ENCODE results near the gene MYO3B. TPM values are rescaled to one million over a fixed set of nuclear protein-coding genes. Genes with fewer than 3 reads are reported as not detected.

The MYO3B gene
- total RNA-seq, 1 experiment from 2014 or later = 0.52 TPM

DNA sequence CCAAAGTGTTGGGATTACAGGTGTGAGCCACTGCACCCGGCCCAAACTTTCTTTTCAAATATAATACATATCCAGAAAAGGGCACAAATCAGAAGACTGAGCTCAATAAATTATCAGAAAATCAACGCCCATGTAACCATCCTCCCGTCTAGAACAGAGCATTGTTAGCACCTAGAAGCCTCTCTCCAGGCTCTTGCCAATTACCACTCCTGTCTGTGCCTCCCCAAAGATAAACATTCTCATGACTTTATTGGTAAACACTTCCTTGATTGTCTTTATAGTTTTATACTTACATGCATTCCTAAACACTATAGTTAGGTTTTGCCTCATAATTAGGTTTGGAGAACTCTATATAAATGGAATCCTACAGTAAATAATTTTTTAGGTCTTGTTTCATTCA is 478.7 kb downstream of the MYO3B start:
- CTCF ChIA-PET = interaction anchor here (0.7 kb wide), 1 partner anchor 274 kb away, joined by 3 read pairs; no protein-coding TSS in a partner anchor
- H3K4me1 ChIP-seq (ENCODE audit: insufficient read depth, low read length, poor library complexity, severe bottlenecking) = no peaks in the 10 kb centered on the region
- H3K27me3 ChIP-seq (replicated peaks; ENCODE audit: insufficient read depth, low read depth, low read length, poor library complexity) = no peaks in the 10 kb centered on the region
- H3K27ac ChIP-seq (ENCODE audit: low read depth, low read length, poor library complexity, severe bottlenecking) = no peak overlapping the region
- H3K36me3 ChIP-seq (ENCODE audit: insufficient read depth, low read length, poor library complexity, severe bottlenecking) = no peaks in the 10 kb centered on the region
- TF ChIP-seq EZH2 (IDR thresholded peaks at IDR 0.05; ENCODE audit: borderline replicate concordance, low read depth, low read length, poor library complexity, severe bottlenecking) (no peak), CTCF (conservative IDR thresholded peaks at IDR 0.05; ENCODE audit: low read depth, low read length) (no peak)
- POLR2A ChIA-PET (ENCODE audit: low non-redundant PET) = no interaction called here
- DNase-seq (ENCODE audit: low spot score) = no peak
- BruUV-seq (replicated peaks) = no TSS peak
- intact Hi-C loops (cut with micrococcal nuclease; ENCODE audit: unreplicated experiment) = no loop called here
- no peaks in the 10 kb centered on the region for H3K9me3 ChIP-seq (ENCODE audit: low read depth, low read length, poor library complexity, severe bottlenecking)
- H3K4me3 ChIP-seq (ENCODE audit: low read depth, low read length, poor library complexity, severe bottlenecking) = no peak overlapping the region

DNA sequence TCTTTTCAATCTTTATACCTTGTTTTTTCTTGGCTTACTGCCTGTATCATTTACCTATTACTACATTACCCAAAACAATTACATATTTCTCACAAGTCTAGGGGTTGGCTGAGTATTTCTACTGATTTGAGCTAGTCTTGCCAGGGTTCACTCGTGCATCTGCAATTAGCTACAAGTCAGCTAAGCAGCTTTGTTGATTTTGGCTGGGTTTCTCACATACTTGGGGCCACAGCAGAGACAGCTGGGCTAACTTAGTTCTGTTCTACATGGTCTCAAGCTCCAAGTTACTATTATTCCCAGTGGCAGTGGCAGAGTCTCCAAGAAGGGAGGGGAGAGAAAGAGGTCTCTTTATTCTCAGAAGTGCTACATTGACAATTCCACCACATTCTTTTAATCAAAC is 482.5 kb downstream of the MYO3B start:
- BruUV-seq (replicated peaks) = no TSS peak
- CTCF ChIA-PET = no interaction called here
- intact Hi-C loops (cut with micrococcal nuclease; ENCODE audit: unreplicated experiment) = no loop called here
- TF ChIP-seq EZH2 (IDR thresholded peaks at IDR 0.05; ENCODE audit: borderline replicate concordance, low read depth, low read length, poor library complexity, severe bottlenecking) (no peak), CTCF (conservative IDR thresholded peaks at IDR 0.05; ENCODE audit: low read depth, low read length) (no peak)
- H3K9me3 ChIP-seq (ENCODE audit: low read depth, low read length, poor library complexity, severe bottlenecking) = no peaks in the 10 kb centered on the region
- no peaks in the 10 kb centered on the region for H3K36me3 ChIP-seq (ENCODE audit: insufficient read depth, low read length, poor library complexity, severe bottlenecking)
- DNase-seq (ENCODE audit: low spot score) = no peak
- H3K27ac ChIP-seq (ENCODE audit: low read depth, low read length, poor library complexity, severe bottlenecking) = no peak overlapping the region
- no peaks in the 10 kb centered on the region for H3K27me3 ChIP-seq (replicated peaks; ENCODE audit: insufficient read depth, low read depth, low read length, poor library complexity)
- POLR2A ChIA-PET (ENCODE audit: low non-redundant PET) = no interaction called here
- H3K4me3 ChIP-seq (ENCODE audit: low read depth, low read length, poor library complexity, severe bottlenecking) = no peak overlapping the region
- no peaks in the 10 kb centered on the region for H3K4me1 ChIP-seq (ENCODE audit: insufficient read depth, low read length, poor library complexity, severe bottlenecking)

DNA sequence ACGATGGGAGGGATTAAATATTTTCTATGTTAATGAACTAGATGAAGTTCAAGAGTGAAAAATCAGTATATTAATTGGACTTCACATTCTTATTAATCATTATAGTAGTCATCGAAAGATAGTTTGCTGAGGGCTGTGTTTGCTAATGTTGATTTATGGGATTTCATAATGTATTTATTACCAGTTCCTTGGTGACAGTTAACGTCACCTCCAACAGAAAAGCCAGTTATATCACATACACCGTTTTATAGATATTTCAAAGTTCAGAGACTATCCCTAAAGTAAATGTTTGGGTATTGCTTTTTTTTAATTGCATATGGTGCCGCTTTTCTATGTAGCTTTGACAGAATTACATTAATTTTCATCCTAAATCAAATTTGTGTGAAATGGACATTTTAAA is 487.8 kb downstream of the MYO3B start:
- TF ChIP-seq EZH2 (IDR thresholded peaks at IDR 0.05; ENCODE audit: borderline replicate concordance, low read depth, low read length, poor library complexity, severe bottlenecking) = no peak
- TF ChIP-seq CTCF (conservative IDR thresholded peaks at IDR 0.05; ENCODE audit: low read depth, low read length) = no peak
- no peaks in the 10 kb centered on the region for H3K9me3 ChIP-seq (ENCODE audit: low read depth, low read length, poor library complexity, severe bottlenecking)
- peaks cover 21% of the 10 kb centered on the region for H3K27me3 ChIP-seq (replicated peaks; ENCODE audit: insufficient read depth, low read depth, low read length, poor library complexity)
- H3K36me3 ChIP-seq (ENCODE audit: insufficient read depth, low read length, poor library complexity, severe bottlenecking) = no peaks in the 10 kb centered on the region
- DNase-seq (ENCODE audit: low spot score) = no peak
- ChIA-PET POLR2A (ENCODE audit: low non-redundant PET) (no interaction called here), CTCF (no interaction called here)
- H3K4me1 ChIP-seq (ENCODE audit: insufficient read depth, low read length, poor library complexity, severe bottlenecking) = no peaks in the 10 kb centered on the region
- H3K4me3 ChIP-seq (ENCODE audit: low read depth, low read length, poor library complexity, severe bottlenecking) = no peak overlapping the region
- no peak overlapping the region for H3K27ac ChIP-seq (ENCODE audit: low read depth, low read length, poor library complexity, severe bottlenecking)
- intact Hi-C loops (cut with micrococcal nuclease; ENCODE audit: unreplicated experiment) = no loop called here
- BruUV-seq (replicated peaks) = no TSS peak
